Duodenal mucosa (tissue), 2 donors: ENCODE data around the gene BEND5.

Source experiments
- H3K27ac ChIP-seq: one replicate; pipeline ENCODE4 v1.7.0; 2013; ENCODE audit warnings: low read depth, low read length
- H3K27me3 ChIP-seq, 2 donors: one replicate each; pipeline ENCODE4 v1.7.0; 2013; ENCODE audit warnings: low read length in 2 of 2, control low read depth in 1 of 2; ENCODE audit not compliant: insufficient read depth in 2 of 2, control insufficient read depth in 1 of 2
- H3K36me3 ChIP-seq, 2 donors: one replicate each; pipeline ENCODE4 v1.7.0; 2013; ENCODE audit warnings: low read length in 2 of 2, control low read depth in 1 of 2; ENCODE audit not compliant: insufficient read depth in 2 of 2, control insufficient read depth in 1 of 2
- H3K4me1 ChIP-seq, 2 donors: one replicate each; pipeline ENCODE4 v1.7.0; 2013; ENCODE audit warnings: low read length in 2 of 2, control low read depth in 1 of 2; ENCODE audit not compliant: insufficient read depth in 2 of 2, control insufficient read depth in 1 of 2
- H3K4me3 ChIP-seq, 2 donors: one replicate each; pipeline ENCODE4 v1.7.0; 2013; ENCODE audit warnings: low read length in 2 of 2, low read depth in 1 of 2
- H3K9ac ChIP-seq, 2 donors: one replicate each; pipeline ENCODE4 v1.7.0; 2013; ENCODE audit warnings: low read length in 2 of 2, low read depth in 1 of 2
- H3K9me3 ChIP-seq, 2 donors: one replicate each; pipeline ENCODE4 v1.7.0; 2013; ENCODE audit warnings: low read length in 2 of 2, control low read depth in 1 of 2; ENCODE audit not compliant: control insufficient read depth in 1 of 2

BEND5 gene

DNA sequence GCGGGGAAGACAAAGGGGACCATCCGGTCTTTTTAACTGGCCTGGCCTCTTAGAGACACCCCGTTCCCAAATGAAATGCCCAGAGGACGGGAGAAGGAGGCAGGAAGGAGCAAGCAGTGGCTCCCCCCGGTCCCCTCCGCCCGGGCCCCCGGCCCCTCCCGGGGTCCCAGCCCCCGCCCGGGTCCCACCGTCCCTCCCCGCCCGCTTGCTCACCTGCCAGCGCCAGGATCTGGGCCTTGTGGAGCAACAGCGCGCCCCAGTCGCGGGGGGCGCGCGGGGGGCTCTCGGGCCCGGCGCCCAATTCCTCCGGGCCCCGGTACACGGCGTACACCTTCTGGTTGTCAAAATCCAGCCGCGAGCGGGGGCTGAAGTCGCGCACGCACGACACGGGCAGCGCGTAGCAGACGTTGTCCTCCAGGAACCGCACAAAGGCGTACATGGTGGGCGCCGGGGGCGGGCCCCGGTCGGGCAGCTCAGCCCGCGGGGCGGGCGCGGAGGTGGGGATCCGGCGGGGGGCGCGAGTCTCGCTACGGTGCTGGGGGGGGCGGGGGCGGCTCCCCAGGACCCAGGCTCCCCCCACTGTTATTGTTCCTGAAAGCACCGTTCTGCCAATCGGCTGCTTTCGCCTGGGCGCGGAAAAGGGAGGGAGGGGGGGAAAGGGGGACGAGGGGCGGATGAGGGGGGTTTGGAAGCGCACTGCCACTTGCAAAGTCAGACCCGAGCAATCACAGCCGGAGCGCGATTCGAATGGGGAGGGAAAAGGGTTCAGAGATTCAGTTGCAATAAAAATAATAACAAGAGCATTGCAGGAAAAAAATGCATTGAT, at the start of gene BEND5:
Gene BEND5, minus strand, starts transcription at position 499 of the 826 bp plus-strand sequence. Its CDS starts 60 bp downstream, at position 439.
- Histone ChIP-seq H3K9ac (peak within 1 kb of the TSS; percentile 35 to 48), H3K36me3 (no peaks in the 10 kb centered on the region), H3K27me3 (no peaks in the 10 kb centered on the region), H3K9me3 (no peaks in the 10 kb centered on the region), H3K4me1 (peaks cover 10 to 27% of the 10 kb centered on the region in 2 donors), H3K4me3 (peak within 1 kb of the TSS; percentile 74 to 79), H3K27ac (no peak within 1 kb of the TSS)

DNA sequence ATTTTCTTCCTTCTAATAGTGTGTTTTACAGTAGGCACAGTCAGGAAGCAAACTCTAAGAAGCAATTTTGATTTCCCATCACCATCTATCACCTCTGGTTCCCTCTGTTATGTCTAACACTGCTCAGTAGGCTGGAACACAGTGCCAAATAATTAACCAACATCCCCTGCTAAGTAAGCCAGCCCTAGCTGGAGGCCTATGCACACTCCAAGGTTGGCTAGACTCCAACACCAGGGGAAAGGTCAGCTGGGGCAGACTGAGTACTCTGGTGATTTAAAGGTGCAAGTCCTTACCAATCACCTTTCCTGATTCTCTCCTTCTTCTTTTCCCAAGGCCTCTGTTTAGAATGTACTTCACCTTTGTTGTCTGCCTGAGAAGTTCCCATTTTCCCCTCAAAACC, 46.5 kb upstream of the BEND5 start:
- peaks cover 18 to 36% of the 10 kb centered on the region in 2 donors for H3K4me1 ChIP-seq
- H3K36me3 ChIP-seq: no peaks in the 10 kb centered on the region
- no peaks in the 10 kb centered on the region for H3K9me3 ChIP-seq
- H3K9ac ChIP-seq: no peak overlapping the region
- no peaks in the 10 kb centered on the region for H3K27me3 ChIP-seq
- no peak overlapping the region for H3K27ac ChIP-seq
- H3K4me3 ChIP-seq: no peak overlapping the region

- no peak overlapping the region for H3K4me3 ChIP-seq
- H3K4me1 ChIP-seq: peaks cover 15 to 28% of the 10 kb centered on the region in 2 donors
- no peak overlapping the region for H3K27ac ChIP-seq
- no peaks in the 10 kb centered on the region for H3K27me3 ChIP-seq
- no peaks in the 10 kb centered on the region for H3K9me3 ChIP-seq
- H3K9ac ChIP-seq: no peak overlapping the region
- no peaks in the 10 kb centered on the region for H3K36me3 ChIP-seq
Measured at GRCh38 chr1:48820491-48820890, 43.8 kb upstream of the BEND5 start.

DNA sequence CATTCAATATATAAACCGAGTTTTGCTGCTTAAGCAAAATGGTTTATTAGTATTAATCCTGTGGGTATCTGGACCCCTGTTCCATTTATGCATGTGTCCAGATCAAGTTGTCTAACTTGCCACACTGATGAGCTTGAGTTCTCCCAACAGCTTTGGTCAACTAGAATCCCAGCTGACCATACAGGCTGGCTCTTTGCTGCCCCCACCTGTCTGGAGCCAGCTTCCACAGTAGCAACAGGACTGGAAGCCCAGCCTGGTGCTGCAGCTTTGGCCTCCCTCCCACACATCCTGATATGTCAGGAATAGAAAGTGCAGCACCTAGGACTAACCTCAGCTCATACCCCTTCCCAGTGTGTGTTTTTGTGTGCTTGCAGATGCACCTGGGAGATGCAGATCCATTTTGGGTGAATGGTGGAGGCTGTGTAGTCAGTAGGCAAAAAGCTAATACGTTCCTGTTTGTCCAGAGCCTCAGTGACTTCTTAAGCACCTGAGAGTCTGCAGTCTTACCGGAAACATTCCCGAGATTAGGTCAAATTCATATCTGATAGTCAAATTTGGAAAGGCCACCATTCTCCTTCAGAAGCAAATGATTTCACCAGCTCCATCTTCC, 40.9 kb upstream of the BEND5 start:
- Histone ChIP-seq H3K27me3 (no peaks in the 10 kb centered on the region), H3K9ac (no peak overlapping the region)

DNA sequence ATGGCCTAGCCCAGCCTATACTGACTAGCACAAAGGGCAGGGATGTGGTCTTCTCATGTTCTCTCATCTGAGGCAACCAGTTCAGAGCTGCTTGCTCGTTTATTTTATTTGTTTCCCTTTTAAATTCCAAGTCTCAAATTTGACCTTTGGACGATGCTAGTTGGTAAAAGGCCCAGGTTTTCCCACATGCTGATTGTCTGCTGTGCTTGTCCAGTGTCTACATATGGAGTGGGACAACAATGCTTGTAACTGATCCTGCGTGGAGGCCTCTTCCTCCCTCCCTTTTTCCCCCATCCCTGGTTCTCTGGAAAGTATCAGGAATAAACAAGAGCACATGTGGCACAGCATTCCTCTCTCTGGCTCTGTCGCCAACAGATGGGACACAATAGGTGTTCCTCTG, 34.0 kb upstream of the BEND5 start:
- Histone ChIP-seq H3K9ac (no peak overlapping the region), H3K36me3 (no peaks in the 10 kb centered on the region), H3K4me1 (no peaks in the 10 kb centered on the region), H3K9me3 (no peaks in the 10 kb centered on the region), H3K4me3 (no peak overlapping the region), H3K27ac (no peak overlapping the region), H3K27me3 (no peaks in the 10 kb centered on the region)

More for the DNA sequence above, 40.9 kb upstream of the BEND5 start:
- Histone ChIP-seq H3K27ac (no peak overlapping the region), H3K36me3 (no peaks in the 10 kb centered on the region), H3K4me1 (peaks cover 8 to 19% of the 10 kb centered on the region in 2 donors), H3K9me3 (no peaks in the 10 kb centered on the region), H3K4me3 (no peak overlapping the region)

DNA sequence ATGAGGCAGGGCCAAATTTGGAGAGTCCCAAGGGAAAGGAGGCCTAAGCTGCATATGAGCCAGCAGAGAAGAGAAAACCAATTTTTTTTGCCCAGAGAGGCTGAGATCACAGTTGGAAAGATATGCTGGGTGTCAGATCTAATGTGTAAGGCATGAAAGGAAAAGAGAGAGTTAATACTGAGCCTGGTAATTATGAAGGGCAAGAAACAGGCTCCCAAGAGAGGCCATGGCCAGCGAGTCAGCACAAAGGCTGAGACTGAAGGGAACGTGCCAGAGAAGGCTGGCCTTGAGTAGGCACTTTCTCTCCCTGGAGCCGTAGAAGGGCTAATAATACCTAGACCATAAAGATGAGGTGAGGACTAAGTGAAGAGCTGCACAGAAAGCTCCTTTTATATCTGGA, 31.8 kb upstream of the BEND5 start:
- H3K27me3 ChIP-seq: no peaks in the 10 kb centered on the region
- H3K4me1 ChIP-seq: no peaks in the 10 kb centered on the region
- no peak overlapping the region for H3K27ac ChIP-seq

GRCh38 chr1:48807554-48808260, 31.0 kb upstream of the BEND5 start:
- Histone ChIP-seq H3K9ac (no peak overlapping the region), H3K27ac (no peak overlapping the region), H3K4me3 (no peak overlapping the region), H3K27me3 (no peaks in the 10 kb centered on the region), H3K4me1 (no peaks in the 10 kb centered on the region), H3K9me3 (no peaks in the 10 kb centered on the region), H3K36me3 (no peaks in the 10 kb centered on the region)

More for the DNA sequence above, 31.8 kb upstream of the BEND5 start:
- H3K9me3 ChIP-seq: no peaks in the 10 kb centered on the region
- H3K36me3 ChIP-seq: no peaks in the 10 kb centered on the region
- H3K9ac ChIP-seq: no peak overlapping the region
- H3K4me3 ChIP-seq: no peak overlapping the region

- Histone ChIP-seq H3K4me3 (no peak overlapping the region), H3K9ac (no peak overlapping the region), H3K4me1 (no peaks in the 10 kb centered on the region), H3K9me3 (no peaks in the 10 kb centered on the region), H3K36me3 (no peaks in the 10 kb centered on the region), H3K27ac (no peak overlapping the region), H3K27me3 (no peaks in the 10 kb centered on the region)
Measured at GRCh38 chr1:48803474-48803873, 26.8 kb upstream of the BEND5 start.

- no peaks in the 10 kb centered on the region for H3K9me3 ChIP-seq
- H3K27ac ChIP-seq: no peak overlapping the region
- H3K4me1 ChIP-seq: no peaks in the 10 kb centered on the region
Measured at GRCh38 chr1:48794816-48795215, 18.1 kb upstream of the BEND5 start.

GRCh38 chr1:48793863-48794262, 17.2 kb upstream of the BEND5 start:
- H3K36me3 ChIP-seq: no peaks in the 10 kb centered on the region

More at GRCh38 chr1:48794816-48795215, 18.1 kb upstream of the BEND5 start:
- H3K27me3 ChIP-seq: no peaks in the 10 kb centered on the region
- no peaks in the 10 kb centered on the region for H3K36me3 ChIP-seq
- no peak overlapping the region for H3K4me3 ChIP-seq
- H3K9ac ChIP-seq: no peak overlapping the region

More at GRCh38 chr1:48793863-48794262, 17.2 kb upstream of the BEND5 start:
- Histone ChIP-seq H3K27me3 (no peaks in the 10 kb centered on the region), H3K9me3 (no peaks in the 10 kb centered on the region), H3K4me1 (no peaks in the 10 kb centered on the region), H3K9ac (no peak overlapping the region), H3K27ac (no peak overlapping the region), H3K4me3 (no peak overlapping the region)
